Activated CD4-positive, alpha-beta T cell treated with anti-CD3 and anti-CD28 coated beads, Interleukin-2, amount 50 U/mL, for 4 hours (primary cell): ENCODE data around the gene BCL2.

ENCODE experiments used
- DNase-seq, 2 experiments: peaks; one replicate each; pipeline ENCODE4 v3.0.0-alpha.2; 2020

Gene BCL2

GRCh38 chr18:63284827-63285733 lies 34.5 kb downstream of the BCL2 start:
- DNase-seq = no peak

GRCh38 chr18:63284173-63284799 lies 35.3 kb downstream of the BCL2 start:
- DNase-seq = no peak

- no peak for DNase-seq
Measured at GRCh38 chr18:63283305-63284094, 36.1 kb downstream of the BCL2 start.

- DNase-seq = no peak
Measured at GRCh38 chr18:63282793-63283192, 36.8 kb downstream of the BCL2 start.

GRCh38 chr18:63273222-63273927 lies 46.2 kb downstream of the BCL2 start:
- DNase-seq = no peak

GRCh38 chr18:63272638-63273037 lies 46.9 kb downstream of the BCL2 start:
- no peak for DNase-seq

GRCh38 chr18:63271881-63272299 lies 47.7 kb downstream of the BCL2 start:
- no peak for DNase-seq

GRCh38 chr18:63271148-63271547 lies 48.4 kb downstream of the BCL2 start:
- DNase-seq = no peak

GRCh38 chr18:63267975-63268721 lies 51.4 kb downstream of the BCL2 start:
- DNase-seq = peak in 1 of 2 experiments; percentile 7

- DNase-seq = no peak
Measured at GRCh38 chr18:63266888-63267790, 52.4 kb downstream of the BCL2 start.

GRCh38 chr18:63265326-63265725 lies 54.2 kb downstream of the BCL2 start:
- no peak for DNase-seq

GRCh38 chr18:63264871-63265270 lies 54.7 kb downstream of the BCL2 start:
- DNase-seq = no peak

- no peak for DNase-seq
Measured at GRCh38 chr18:63263444-63263843, 56.1 kb downstream of the BCL2 start.

GRCh38 chr18:63262369-63263335 lies 56.9 kb downstream of the BCL2 start:
- DNase-seq = no peak

- DNase-seq = no peak
Measured at GRCh38 chr18:63261029-63261428, 58.5 kb downstream of the BCL2 start.

GRCh38 chr18:63260380-63260754 lies 59.2 kb downstream of the BCL2 start:
- no peak for DNase-seq

GRCh38 chr18:63259567-63260379 lies 59.8 kb downstream of the BCL2 start:
- no peak for DNase-seq

GRCh38 chr18:63258749-63259566 lies 60.6 kb downstream of the BCL2 start:
- no peak for DNase-seq
